ENCODE results near the gene MICAL3. TPM values are rescaled to one million over a fixed set of nuclear protein-coding genes. Genes with fewer than 3 reads are reported as not detected.

Gene MICAL3
- polyA plus RNA-seq, 1 of the 3 experiments (the other 2 are of a cell fraction) = 83.1 TPM

GRCh38 chr22:17815703-17816254, 208.6 kb downstream of the MICAL3 start:
- POLR2A ChIA-PET = no interaction called here

GRCh38 chr22:17814830-17815229, 209.5 kb downstream of the MICAL3 start:
- 97% methylated on average over 20 of the region's 20 CpGs for WGBS (ENCODE audit: low lambda C conversion rate)
- Histone ChIP-seq H3K9ac (no peak overlapping the region), H4K20me1 (ENCODE audit: insufficient read depth) (no peaks in the 10 kb centered on the region), H3K36me3 (replicated peaks in 1 of 2; ENCODE audit: control insufficient read depth in 1 of 2, insufficient read depth in 2 of 2, low read length in 1 of 2) (peaks cover 0 to 75% of the 10 kb centered on the region in 2 experiments), H3K27me3 (ENCODE audit: insufficient read depth) (no peaks in the 10 kb centered on the region), H2AFZ (ENCODE audit: low read depth) (no peak overlapping the region), H3K4me3 (ENCODE audit: low read depth in 2 of 2, low read length in 1 of 2) (no peak overlapping the region), H3K9me3 (no peaks in the 10 kb centered on the region), H3K4me1 (ENCODE audit: control insufficient read depth in 1 of 2, insufficient read depth in 2 of 2, low read depth in 1 of 2, low read length in 1 of 2) (no peaks in the 10 kb centered on the region), H3K27ac (ENCODE audit: low read depth in 2 of 2, low read length in 1 of 2) (no peak overlapping the region), H3K79me2 (ENCODE audit: insufficient read depth) (no peaks in the 10 kb centered on the region), H3K4me2 (no peak overlapping the region), H3K9me2 (no peaks in the 10 kb centered on the region), H3F3A (replicated peaks; ENCODE audit: insufficient read depth) (no peaks in the 10 kb centered on the region)
- ChIA-PET POLR2A (no interaction called here), CTCF (interaction anchor here (1.1 to 1.8 kb wide), 2 partner anchors 16 to 261 kb away, joined by 4 to 7 read pairs; no protein-coding TSS in a partner anchor)
- DNase-seq = no peak
- TF ChIP-seq RFX5 (IDR thresholded peaks at IDR 0.05; ENCODE audit: low read length) (no peak), GABPA (IDR thresholded peaks at IDR 0.05; ENCODE audit: low read depth) (no peak), NRF1 (IDR thresholded peaks at IDR 0.05; ENCODE audit: low read depth, low read length) (no peak), TEAD4 (IDR thresholded peaks at IDR 0.05; ENCODE audit: borderline replicate concordance, insufficient read depth) (no peak), MXI1 (IDR thresholded peaks at IDR 0.05; ENCODE audit: low read depth, low read length) (no peak), SMC3 (IDR thresholded peaks at IDR 0.05; ENCODE audit: low read depth, low read length) (no peak), JUND (IDR thresholded peaks at IDR 0.05) (no peak)
- TF ChIP-seq, protein P1, sequence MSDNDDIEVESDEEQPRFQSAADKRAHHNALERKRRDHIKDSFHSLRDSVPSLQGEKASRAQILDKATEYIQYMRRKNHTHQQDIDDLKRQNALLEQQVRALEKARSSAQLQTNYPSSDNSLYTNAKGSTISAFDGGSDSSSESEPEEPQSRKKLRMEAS (IDR thresholded peaks at IDR 0.05; ENCODE audit: low read depth) = no peak
- TF ChIP-seq, protein P2, sequence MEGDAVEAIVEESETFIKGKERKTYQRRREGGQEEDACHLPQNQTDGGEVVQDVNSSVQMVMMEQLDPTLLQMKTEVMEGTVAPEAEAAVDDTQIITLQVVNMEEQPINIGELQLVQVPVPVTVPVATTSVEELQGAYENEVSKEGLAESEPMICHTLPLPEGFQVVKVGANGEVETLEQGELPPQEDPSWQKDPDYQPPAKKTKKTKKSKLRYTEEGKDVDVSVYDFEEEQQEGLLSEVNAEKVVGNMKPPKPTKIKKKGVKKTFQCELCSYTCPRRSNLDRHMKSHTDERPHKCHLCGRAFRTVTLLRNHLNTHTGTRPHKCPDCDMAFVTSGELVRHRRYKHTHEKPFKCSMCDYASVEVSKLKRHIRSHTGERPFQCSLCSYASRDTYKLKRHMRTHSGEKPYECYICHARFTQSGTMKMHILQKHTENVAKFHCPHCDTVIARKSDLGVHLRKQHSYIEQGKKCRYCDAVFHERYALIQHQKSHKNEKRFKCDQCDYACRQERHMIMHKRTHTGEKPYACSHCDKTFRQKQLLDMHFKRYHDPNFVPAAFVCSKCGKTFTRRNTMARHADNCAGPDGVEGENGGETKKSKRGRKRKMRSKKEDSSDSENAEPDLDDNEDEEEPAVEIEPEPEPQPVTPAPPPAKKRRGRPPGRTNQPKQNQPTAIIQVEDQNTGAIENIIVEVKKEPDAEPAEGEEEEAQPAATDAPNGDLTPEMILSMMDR (IDR thresholded peaks at IDR 0.05) = no peak

More at GRCh38 chr22:17815703-17816254, 208.6 kb downstream of the MICAL3 start:
- Histone ChIP-seq H3K27me3 (ENCODE audit: insufficient read depth) (no peaks in the 10 kb centered on the region), H3K27ac (ENCODE audit: low read depth in 2 of 2, low read length in 1 of 2) (no peak overlapping the region), H3K9me3 (no peaks in the 10 kb centered on the region), H3K9ac (no peak overlapping the region), H3K79me2 (ENCODE audit: insufficient read depth) (no peaks in the 10 kb centered on the region), H4K20me1 (ENCODE audit: insufficient read depth) (no peaks in the 10 kb centered on the region), H3K36me3 (replicated peaks in 1 of 2; ENCODE audit: control insufficient read depth in 1 of 2, insufficient read depth in 2 of 2, low read length in 1 of 2) (peaks cover 0 to 70% of the 10 kb centered on the region in 2 experiments), H3F3A (replicated peaks; ENCODE audit: insufficient read depth) (no peaks in the 10 kb centered on the region), H3K4me2 (no peak overlapping the region), H2AFZ (ENCODE audit: low read depth) (no peak overlapping the region), H3K9me2 (no peaks in the 10 kb centered on the region), H3K4me1 (ENCODE audit: control insufficient read depth in 1 of 2, insufficient read depth in 2 of 2, low read depth in 1 of 2, low read length in 1 of 2) (no peaks in the 10 kb centered on the region), H3K4me3 (ENCODE audit: low read depth in 2 of 2, low read length in 1 of 2) (no peak overlapping the region)
- DNase-seq = no peak
- TF ChIP-seq NRF1 (IDR thresholded peaks at IDR 0.05; ENCODE audit: low read depth, low read length) (no peak), USF1 (IDR thresholded peaks at IDR 0.05; ENCODE audit: borderline replicate concordance, low read depth) (no peak), TAF1 (IDR thresholded peaks at IDR 0.05; ENCODE audit: borderline replicate concordance, low read depth, low read length) (no peak), GABPA (IDR thresholded peaks at IDR 0.05; ENCODE audit: low read depth) (no peak), FOXJ3 (CRISPR knock-in tag; IDR thresholded peaks at IDR 0.05) (no peak), POLR2AphosphoS5 (IDR thresholded peaks at IDR 0.05; ENCODE audit: low read depth, low read length) (no peak), YY1 (IDR thresholded peaks at IDR 0.05; ENCODE audit: low read depth) (no peak), REST (IDR thresholded peaks at IDR 0.05; ENCODE audit: low read depth, low read length) (no peak)
- WGBS (ENCODE audit: low lambda C conversion rate) = 96% methylated on average over 15 of the region's 15 CpGs
- CTCF ChIA-PET = interaction anchor here (1.2 to 1.8 kb wide), 2 partner anchors 15 to 74 kb away, joined by 3 to 7 read pairs; no protein-coding TSS in a partner anchor
